GM19099 (cell line): Measurements from ENCODE around the gene BRD3.
A peak's percentile ranks its signal among the peaks of the same experiment; 100 is the strongest.

Experiments
- POLR2A ChIP-seq: IDR thresholded peaks from 3 replicates; pipeline ENCODE4 v1.6.1; 2011; ENCODE audit warnings: low read depth; ENCODE audit not compliant: insufficient read length; ENCODE audit errors: extremely low read depth

The BRD3 gene

GRCh38 chr9:133997584-133997983 lies 70.2 kb downstream of the BRD3 start:
- no peak for TF ChIP-seq POLR2A

GRCh38 chr9:133996531-133997520 lies 71.0 kb downstream of the BRD3 start:
- TF ChIP-seq POLR2A, result no peak

- TF ChIP-seq POLR2A, result no peak
Measured at GRCh38 chr9:133995012-133995896, 72.6 kb downstream of the BRD3 start.

GRCh38 chr9:133994353-133995011 lies 73.3 kb downstream of the BRD3 start:
- no peak for TF ChIP-seq POLR2A

- TF ChIP-seq POLR2A, result no peak
Measured at GRCh38 chr9:133993635-133994253, 74.1 kb downstream of the BRD3 start.

GRCh38 chr9:133992780-133993634 lies 74.8 kb downstream of the BRD3 start:
- TF ChIP-seq POLR2A, result peak; percentile 40

GRCh38 chr9:133991964-133992779 lies 75.7 kb downstream of the BRD3 start, which contains the start of gene VAV2:
Gene VAV2 (minus strand): TSS chr9:133992324. CDS start chr9:133992278, 46 bp downstream.
- peak; percentile 49 for TF ChIP-seq POLR2A

- TF ChIP-seq POLR2A, result no peak
Measured at GRCh38 chr9:133991214-133991921, 76.5 kb downstream of the BRD3 start.

- no peak for TF ChIP-seq POLR2A
Measured at GRCh38 chr9:133990366-133991213, 77.2 kb downstream of the BRD3 start.

GRCh38 chr9:133989625-133990365 lies 78.0 kb downstream of the BRD3 start:
- TF ChIP-seq POLR2A, result no peak
